8988T (cell line): ENCODE results near the gene REL.

Source experiments
- DNase-seq: peaks from one replicate; pipeline ENCODE4 v3.0.0; 2011

The REL gene

GRCh38 chr2:60966507-60967405 is 85.4 kb downstream of the REL start:
- no peak for DNase-seq

- no peak for DNase-seq
Observed at GRCh38 chr2:60972889-60973656, 91.7 kb downstream of the REL start.

GRCh38 chr2:60973705-60974104 is 92.3 kb downstream of the REL start:
- DNase-seq: no peak

- DNase-seq: no peak
Observed at GRCh38 chr2:60974652-60975051, 93.3 kb downstream of the REL start.
